Astrocyte (in vitro differentiated cells and primary cell): ENCODE measurements around the gene FBXO34.

Experiments
- EZH2 ChIP-seq: IDR thresholded peaks from 2 replicates; pipeline ENCODE4 v1.6.1; 2012; ENCODE audit warnings: mild to moderate bottlenecking, low read length, inconsistent platforms; ENCODE audit not compliant: insufficient read depth
- TF ChIP-seq, protein P1 (sequence below): IDR thresholded peaks from 2 replicates; pipeline ENCODE4 v1.5.1; 2011; ENCODE audit warnings: low read depth, mild to moderate bottlenecking, inconsistent platforms, low read length, moderate library complexity; ENCODE audit not compliant: insufficient read depth

GRCh38 chr14:55279384-55279783 is 8.2 kb downstream of the FBXO34 start:
- TF ChIP-seq, protein P1, sequence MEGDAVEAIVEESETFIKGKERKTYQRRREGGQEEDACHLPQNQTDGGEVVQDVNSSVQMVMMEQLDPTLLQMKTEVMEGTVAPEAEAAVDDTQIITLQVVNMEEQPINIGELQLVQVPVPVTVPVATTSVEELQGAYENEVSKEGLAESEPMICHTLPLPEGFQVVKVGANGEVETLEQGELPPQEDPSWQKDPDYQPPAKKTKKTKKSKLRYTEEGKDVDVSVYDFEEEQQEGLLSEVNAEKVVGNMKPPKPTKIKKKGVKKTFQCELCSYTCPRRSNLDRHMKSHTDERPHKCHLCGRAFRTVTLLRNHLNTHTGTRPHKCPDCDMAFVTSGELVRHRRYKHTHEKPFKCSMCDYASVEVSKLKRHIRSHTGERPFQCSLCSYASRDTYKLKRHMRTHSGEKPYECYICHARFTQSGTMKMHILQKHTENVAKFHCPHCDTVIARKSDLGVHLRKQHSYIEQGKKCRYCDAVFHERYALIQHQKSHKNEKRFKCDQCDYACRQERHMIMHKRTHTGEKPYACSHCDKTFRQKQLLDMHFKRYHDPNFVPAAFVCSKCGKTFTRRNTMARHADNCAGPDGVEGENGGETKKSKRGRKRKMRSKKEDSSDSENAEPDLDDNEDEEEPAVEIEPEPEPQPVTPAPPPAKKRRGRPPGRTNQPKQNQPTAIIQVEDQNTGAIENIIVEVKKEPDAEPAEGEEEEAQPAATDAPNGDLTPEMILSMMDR, result no peak
- no peak for TF ChIP-seq EZH2
